A673 (cell line): ENCODE measurements around the gene GTF2H1. TPM values are rescaled to one million over a fixed set of nuclear protein-coding genes. Genes with fewer than 3 reads are reported as not detected.
A peak's percentile ranks its signal among the peaks of the same experiment; 100 is the strongest.

Source experiments
- BruUV-seq: library from RNA; stranded (reverse); fragments of 400-500 nt; replicated peaks from 2 replicates; lab custom pipeline; 2021; lab: Mats Ljungman, UMichigan
- CTCF ChIA-PET: fragments of 300-600 bp; sonication (Branson Sonifier 250); formaldehyde crosslinking; loops from one replicate; lab custom pipeline; 2022; ENCODE audit warnings: antibody characterized with exemption; lab: Charles Lee
- POLR2A ChIA-PET: fragments of 300-600 bp; sonication (Branson Sonifier 250); formaldehyde crosslinking; loops from one replicate; lab custom pipeline; 2022; ENCODE audit warnings: antibody characterized with exemption; ENCODE audit not compliant: low non-redundant PET; lab: Charles Lee
- DNase-seq: peaks from one replicate; pipeline ENCODE4 v3.0.0-alpha.2; 2015; ENCODE audit warnings: low spot score
- H3K27ac ChIP-seq: fragments of 200-600 bp; sonication (generic); 2 replicates; pipeline ENCODE4 v1.5.1; 2016; ENCODE audit warnings: mixed run types, low read depth, mild to moderate bottlenecking, mixed read lengths, antibody characterized with exemption, low read length; ENCODE audit not compliant: poor library complexity, severe bottlenecking
- H3K27me3 ChIP-seq: fragments of 200-600 bp; sonication (generic); replicated peaks from 2 replicates; pipeline ENCODE4 v1.6.1; 2017; ENCODE audit warnings: mixed run types, low read depth, mild to moderate bottlenecking, mixed read lengths, antibody characterized with exemption, low read length; ENCODE audit not compliant: insufficient read depth, poor library complexity
- H3K36me3 ChIP-seq: fragments of 200-600 bp; sonication (generic); 2 replicates; pipeline ENCODE4 v1.6.1; 2016; ENCODE audit warnings: mixed run types, mild to moderate bottlenecking, mixed read lengths, antibody characterized with exemption, low read length; ENCODE audit not compliant: insufficient read depth, poor library complexity, severe bottlenecking
- H3K4me1 ChIP-seq: fragments of 200-600 bp; sonication (generic); 2 replicates; pipeline ENCODE4 v1.6.1; 2017; ENCODE audit warnings: mixed run types, mild to moderate bottlenecking, mixed read lengths, antibody characterized with exemption, low read length; ENCODE audit not compliant: insufficient read depth, poor library complexity, severe bottlenecking
- H3K4me3 ChIP-seq: fragments of 200-600 bp; sonication (generic); 2 replicates; pipeline ENCODE4 v1.5.1; 2016; ENCODE audit warnings: low read depth, mixed run types, mild to moderate bottlenecking, mixed read lengths, low read length; ENCODE audit not compliant: poor library complexity, severe bottlenecking
- H3K9me3 ChIP-seq: fragments of 200-600 bp; sonication (generic); 2 replicates; pipeline ENCODE4 v1.6.1; 2016; ENCODE audit warnings: mixed run types, low read depth, mild to moderate bottlenecking, mixed read lengths, antibody characterized with exemption, low read length; ENCODE audit not compliant: poor library complexity, severe bottlenecking
- CTCF ChIP-seq: fragments of 300-800, 200-600 bp; sonication (generic); conservative IDR thresholded peaks from 2 replicates; pipeline ENCODE4 v1.5.1; 2017; ENCODE audit warnings: low read depth, mild to moderate bottlenecking, antibody characterized with exemption, low read length, moderate library complexity, mixed read lengths
- EZH2 ChIP-seq: fragments of 200-600 bp; sonication (generic); IDR thresholded peaks from 2 replicates; pipeline ENCODE4 v1.6.1; 2017; ENCODE audit warnings: borderline replicate concordance, low read depth, mild to moderate bottlenecking, mixed read lengths, antibody characterized with exemption, low read length; ENCODE audit not compliant: poor library complexity, severe bottlenecking
- intact Hi-C: fragments of 100-400 bp; cut with micrococcal nuclease; formaldehyde crosslinking; loops from one replicate; pipeline ENCODE4 v1.10.0; 2022; ENCODE audit not compliant: unreplicated experiment
- total RNA-seq: library from RNA; stranded (reverse); gene quantifications from 2 replicates; pipeline ENCODE4 v1.2.3, GENCODE V29; 2021

GTF2H1 gene
- total RNA-seq, 1 experiment from 2014 or later, result 56.2 TPM

GRCh38 chr11:18367431-18367830 is 45.1 kb downstream of the GTF2H1 start:
- no peak for DNase-seq
- no TSS peak for BruUV-seq
- Histone ChIP-seq H3K27me3 (no peaks in the 10 kb centered on the region), H3K27ac (peak overlapping the region; percentile 73), H3K4me1 (peaks cover 21% of the 10 kb centered on the region), H3K9me3 (no peaks in the 10 kb centered on the region), H3K36me3 (peaks cover 9% of the 10 kb centered on the region), H3K4me3 (no peak overlapping the region)
- ChIA-PET POLR2A (no interaction called here), CTCF (no interaction called here)
- TF ChIP-seq CTCF, result no peak
- TF ChIP-seq EZH2, result no peak
- intact Hi-C loops, result no loop called here

- no TSS peak for BruUV-seq
- H3K27ac ChIP-seq, result no peak overlapping the region
- H3K9me3 ChIP-seq, result no peaks in the 10 kb centered on the region
- CTCF ChIA-PET, result interaction anchor here (0.6 kb wide), 1 partner anchor 164 kb away, joined by 4 read pairs; no protein-coding TSS in a partner anchor
- TF ChIP-seq EZH2 (no peak), CTCF (no peak)
- H3K36me3 ChIP-seq, result peaks cover 9% of the 10 kb centered on the region
- peaks cover 21% of the 10 kb centered on the region for H3K4me1 ChIP-seq
- no peak overlapping the region for H3K4me3 ChIP-seq
- no peak for DNase-seq
- intact Hi-C loops, result no loop called here
- POLR2A ChIA-PET, result no interaction called here
- no peaks in the 10 kb centered on the region for H3K27me3 ChIP-seq
These were observed 45.9 kb downstream of the GTF2H1 start for GRCh38 chr11:18368221-18368620.

DNA sequence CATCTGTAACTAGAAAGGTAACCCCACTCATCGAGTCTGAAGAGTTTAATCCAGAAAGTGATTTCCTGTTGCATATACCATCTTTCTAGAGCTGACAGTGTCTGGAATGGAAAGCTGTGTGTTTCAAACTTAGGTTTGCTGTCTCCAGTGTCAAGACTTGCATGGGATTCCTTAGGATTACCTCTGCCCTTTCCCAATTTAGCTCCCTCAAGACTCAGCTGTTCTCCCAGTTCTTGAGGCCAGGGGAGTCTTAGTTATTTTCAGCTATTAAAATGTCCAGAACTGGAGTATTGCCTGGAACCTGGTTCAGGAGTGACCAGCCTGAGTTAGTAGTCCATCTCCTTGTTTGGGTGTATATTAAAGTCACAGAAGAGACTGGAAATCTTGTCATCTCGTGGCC is 47.0 kb downstream of the GTF2H1 start:
- BruUV-seq, result no TSS peak
- CTCF ChIA-PET, result no interaction called here
- H3K4me1 ChIP-seq, result peaks cover 21% of the 10 kb centered on the region

More for the DNA sequence above, 47.0 kb downstream of the GTF2H1 start:
- no peaks in the 10 kb centered on the region for H3K9me3 ChIP-seq
- intact Hi-C loops, result no loop called here
- no peak overlapping the region for H3K4me3 ChIP-seq
- TF ChIP-seq EZH2 (no peak), CTCF (no peak)
- no peak for DNase-seq
- POLR2A ChIA-PET, result no interaction called here
- H3K27me3 ChIP-seq, result no peaks in the 10 kb centered on the region
- H3K27ac ChIP-seq, result no peak overlapping the region
- H3K36me3 ChIP-seq, result peaks cover 3% of the 10 kb centered on the region
